ENCODE measurements around the gene NACC2.

- TF ChIP-seq CTCF (IDR thresholded peaks at IDR 0.05) (no peak), EZH2phosphoT487 (IDR thresholded peaks at IDR 0.05) (no peak), EZH2 (IDR thresholded peaks at IDR 0.05) (no peak)
These were observed 12.3 kb upstream of the NACC2 start for GRCh38 chr9:136107155-136107952.

Data from neural progenitor cell (in vitro differentiated cells).